Brain microvascular endothelial cell (primary cell): Measurements from ENCODE around the gene RNF224.

Experiments
- DNase-seq: peaks from one replicate; pipeline ENCODE4 v3.0.0-alpha.2; 2020
- H3K27ac ChIP-seq: fragments of 250-450 bp; sonication (Bioruptor Pico); 2 replicates; pipeline ENCODE4 v1.5.1; 2020; ENCODE audit warnings: mild to moderate bottlenecking, moderate library complexity
- H3K27me3 ChIP-seq: fragments of 250-450 bp; sonication (Bioruptor Pico); replicated peaks from 2 replicates; pipeline ENCODE4 v1.5.1; 2020; ENCODE audit warnings: mild to moderate bottlenecking
- H3K36me3 ChIP-seq: fragments of 250-450 bp; sonication (Bioruptor Pico); replicated peaks from 2 replicates; pipeline ENCODE4 v1.5.1; 2020; ENCODE audit warnings: mild to moderate bottlenecking
- H3K4me3 ChIP-seq: 2 replicates; pipeline ENCODE4 v1.5.1; 2011; ENCODE audit warnings: low read depth, mild to moderate bottlenecking, control low read depth, low read length, moderate library complexity
- CTCF ChIP-seq: IDR thresholded peaks from 2 replicates; pipeline ENCODE4 v1.5.1; 2011; ENCODE audit warnings: low read depth, mild to moderate bottlenecking, moderate library complexity, low read length, control low read depth, inconsistent platforms; ENCODE audit errors: missing control alignments
- in situ Hi-C: cut with HindIII; loops from 2 replicates; pipeline ENCODE4 v1.10.0; 2017; ENCODE audit warnings: low sequenced_read_pairs, low pct_ligation_motif_present

RNF224 gene

GRCh38 chr9:137276473-137277328 is 49.4 kb downstream of the RNF224 start:
- Histone ChIP-seq H3K36me3 (peaks cover 29% of the 10 kb centered on the region), H3K27ac (no peak overlapping the region), H3K27me3 (no peaks in the 10 kb centered on the region), H3K4me3 (peak overlapping the region; percentile 63)
- no peak for TF ChIP-seq CTCF
- no peak for DNase-seq
- in situ Hi-C loops = no loop called here

GRCh38 chr9:137277329-137278041 is 50.2 kb downstream of the RNF224 start, which contains the start of gene TOR4A:
Gene TOR4A, plus strand, starts transcription at chr9:137277726. Its CDS starts 964 bp downstream, at chr9:137278690.
- DNase-seq = peak; percentile 63
- H3K27me3 ChIP-seq = no peaks in the 10 kb centered on the region
- H3K27ac ChIP-seq = no peak within 1 kb of the TSS
- in situ Hi-C loops = no loop called here
- peak; percentile 52 for TF ChIP-seq CTCF
- peaks cover 23% of the 10 kb centered on the region for H3K36me3 ChIP-seq
- H3K4me3 ChIP-seq = peak within 1 kb of the TSS; percentile 63

- DNase-seq = no peak
- Histone ChIP-seq H3K36me3 (peaks cover 18% of the 10 kb centered on the region), H3K4me3 (peak overlapping the region; percentile 63), H3K27me3 (no peaks in the 10 kb centered on the region), H3K27ac (no peak overlapping the region)
- in situ Hi-C loops = no loop called here
- no peak for TF ChIP-seq CTCF
Measured at GRCh38 chr9:137278061-137278701, 50.9 kb downstream of the RNF224 start.
